ENCODE results near the gene FGD6. TPM values are rescaled to one million over a fixed set of nuclear protein-coding genes. Genes with fewer than 3 reads are reported as not detected.
"Not testable (repeated sequence)": the region's sequence is repeated elsewhere in the genome, so short reads cannot be mapped to it uniquely, and the experiment has no call there.

FGD6 gene
- total RNA-seq, 1 donor from 2014 or later = 33.9 TPM

GRCh38 chr12:95234187-95234586 is 16.9 kb upstream of the FGD6 start:
- not testable (repeated sequence) for DNase-seq (ENCODE audit: low read depth)

- DNase-seq (ENCODE audit: low read depth) = peak; percentile 25
Measured at GRCh38 chr12:95231190-95231589, 13.9 kb upstream of the FGD6 start.

GRCh38 chr12:95230313-95230712 is 13.0 kb upstream of the FGD6 start:
- DNase-seq (ENCODE audit: low read depth) = no peak

GRCh38 chr12:95229636-95230035 is 12.4 kb upstream of the FGD6 start:
- DNase-seq (ENCODE audit: low read depth) = no peak

GRCh38 chr12:95228617-95229016 is 11.3 kb upstream of the FGD6 start:
- no peak for DNase-seq (ENCODE audit: low read depth)

- DNase-seq (ENCODE audit: low read depth) = no peak
Measured at GRCh38 chr12:95227818-95228356, 10.6 kb upstream of the FGD6 start.

- DNase-seq (ENCODE audit: low read depth) = no peak
Measured at GRCh38 chr12:95225645-95226212, 8.5 kb upstream of the FGD6 start.

GRCh38 chr12:95224202-95225170 is 7.2 kb upstream of the FGD6 start:
- DNase-seq (ENCODE audit: low read depth) = peak; percentile 58

- DNase-seq (ENCODE audit: low read depth) = no peak
Measured at GRCh38 chr12:95220726-95221125, 3.5 kb upstream of the FGD6 start.

GRCh38 chr12:95220190-95220589 is 2.9 kb upstream of the FGD6 start:
- no peak for DNase-seq (ENCODE audit: low read depth)

- DNase-seq (ENCODE audit: low read depth) = peak; percentile 62
Measured at GRCh38 chr12:95218150-95219133, 1.2 kb upstream of the FGD6 start.

- DNase-seq (ENCODE audit: low read depth) = peak; percentile 62
Measured at GRCh38 chr12:95216711-95217376, 423 bp downstream of the FGD6 start.

GRCh38 chr12:95215949-95216348 is 1.3 kb downstream of the FGD6 start:
- peak; percentile 74 for DNase-seq (ENCODE audit: low read depth)

- no peak for DNase-seq (ENCODE audit: low read depth)
Measured at GRCh38 chr12:95214466-95214865, 2.8 kb downstream of the FGD6 start.

- DNase-seq (ENCODE audit: low read depth) = no peak
Measured at GRCh38 chr12:95213928-95214327, 3.3 kb downstream of the FGD6 start.

- DNase-seq (ENCODE audit: low read depth) = no peak
Measured at GRCh38 chr12:95213119-95213518, 4.1 kb downstream of the FGD6 start.

GRCh38 chr12:95212586-95212985 is 4.7 kb downstream of the FGD6 start:
- no peak for DNase-seq (ENCODE audit: low read depth)

GRCh38 chr12:95208678-95209077 is 8.6 kb downstream of the FGD6 start:
- no peak for DNase-seq (ENCODE audit: low read depth)

GRCh38 chr12:95207407-95207806 is 9.9 kb downstream of the FGD6 start:
- no peak for DNase-seq (ENCODE audit: low read depth)

GRCh38 chr12:95206916-95207315 is 10.4 kb downstream of the FGD6 start:
- DNase-seq (ENCODE audit: low read depth) = no peak

GRCh38 chr12:95205685-95206084 is 11.6 kb downstream of the FGD6 start:
- DNase-seq (ENCODE audit: low read depth) = peak; percentile 95
